GM06990 (cell line): ENCODE measurements around the gene DGKD.

Experiments used
- DNase-seq: peaks from one replicate; pipeline ENCODE4 v3.0.0-alpha.2; 2011; ENCODE audit not compliant: insufficient read length; ENCODE audit errors: extremely low read depth
- H3K27me3 ChIP-seq: replicated peaks from 2 replicates; pipeline ENCODE4 v1.6.0; 2011; ENCODE audit warnings: low read length; ENCODE audit not compliant: control insufficient read depth, insufficient read depth
- H3K36me3 ChIP-seq: 2 replicates; pipeline ENCODE4 v1.5.1; 2011; ENCODE audit warnings: low read length; ENCODE audit not compliant: control insufficient read depth, insufficient read depth
- H3K4me3 ChIP-seq: replicated peaks from 2 replicates; pipeline ENCODE4 v1.5.1; 2011; ENCODE audit warnings: low read depth, mild to moderate bottlenecking, control low read depth, low read length
- TF ChIP-seq, protein P1 (sequence below): IDR thresholded peaks from 2 replicates; pipeline ENCODE4 v1.5.1; 2011; ENCODE audit warnings: low read length, control low read depth, mild to moderate bottlenecking, inconsistent platforms; ENCODE audit not compliant: insufficient read depth, poor library complexity, severe bottlenecking

DGKD gene

DNA sequence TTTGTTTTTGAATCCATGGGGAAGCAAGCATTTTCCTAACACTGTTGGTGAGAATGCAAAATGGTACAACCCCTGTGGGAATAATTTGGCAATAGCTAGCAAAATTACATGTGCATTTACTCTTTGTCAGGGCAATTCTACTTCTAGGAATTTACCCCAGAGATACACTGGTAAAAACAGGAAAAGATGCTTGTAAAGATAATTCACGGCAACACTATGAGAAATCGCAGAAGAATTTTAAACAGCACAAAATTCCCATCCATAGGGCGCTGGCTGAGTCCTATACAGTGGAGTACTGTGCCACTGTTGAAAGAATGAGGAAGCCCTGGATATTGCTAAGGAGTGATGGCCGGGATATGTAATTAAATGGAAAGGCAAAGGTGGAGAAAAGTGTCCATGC is 75.8 kb downstream of the DGKD start:
- no peak for DNase-seq
- TF ChIP-seq, protein P1, sequence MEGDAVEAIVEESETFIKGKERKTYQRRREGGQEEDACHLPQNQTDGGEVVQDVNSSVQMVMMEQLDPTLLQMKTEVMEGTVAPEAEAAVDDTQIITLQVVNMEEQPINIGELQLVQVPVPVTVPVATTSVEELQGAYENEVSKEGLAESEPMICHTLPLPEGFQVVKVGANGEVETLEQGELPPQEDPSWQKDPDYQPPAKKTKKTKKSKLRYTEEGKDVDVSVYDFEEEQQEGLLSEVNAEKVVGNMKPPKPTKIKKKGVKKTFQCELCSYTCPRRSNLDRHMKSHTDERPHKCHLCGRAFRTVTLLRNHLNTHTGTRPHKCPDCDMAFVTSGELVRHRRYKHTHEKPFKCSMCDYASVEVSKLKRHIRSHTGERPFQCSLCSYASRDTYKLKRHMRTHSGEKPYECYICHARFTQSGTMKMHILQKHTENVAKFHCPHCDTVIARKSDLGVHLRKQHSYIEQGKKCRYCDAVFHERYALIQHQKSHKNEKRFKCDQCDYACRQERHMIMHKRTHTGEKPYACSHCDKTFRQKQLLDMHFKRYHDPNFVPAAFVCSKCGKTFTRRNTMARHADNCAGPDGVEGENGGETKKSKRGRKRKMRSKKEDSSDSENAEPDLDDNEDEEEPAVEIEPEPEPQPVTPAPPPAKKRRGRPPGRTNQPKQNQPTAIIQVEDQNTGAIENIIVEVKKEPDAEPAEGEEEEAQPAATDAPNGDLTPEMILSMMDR: no peak
- H3K4me3 ChIP-seq: no peak overlapping the region
- peaks cover 4% of the 10 kb centered on the region for H3K36me3 ChIP-seq
- no peaks in the 10 kb centered on the region for H3K27me3 ChIP-seq

DNA sequence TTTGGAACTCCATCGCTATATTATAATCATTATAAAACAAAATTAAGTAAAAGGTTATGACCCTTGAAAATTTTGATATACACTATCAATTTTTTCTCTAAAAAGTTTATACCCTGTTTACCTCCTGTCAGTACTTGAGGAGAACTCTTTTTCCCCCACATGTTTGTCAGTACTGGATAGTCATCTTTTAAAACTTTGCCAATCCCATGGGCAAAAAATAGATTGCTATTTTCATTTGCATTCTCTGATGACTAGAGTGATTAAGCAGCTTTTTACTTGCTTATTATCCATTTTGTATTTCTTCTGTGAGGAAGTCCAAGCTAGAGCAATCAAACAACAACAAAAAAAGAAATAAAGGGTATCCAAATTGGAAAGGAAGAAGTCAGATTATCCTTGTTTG is 76.4 kb downstream of the DGKD start:
- H3K4me3 ChIP-seq: no peak overlapping the region
- H3K27me3 ChIP-seq: no peaks in the 10 kb centered on the region
- peaks cover 6% of the 10 kb centered on the region for H3K36me3 ChIP-seq
- TF ChIP-seq, protein P1: no peak
- DNase-seq: no peak

DNA sequence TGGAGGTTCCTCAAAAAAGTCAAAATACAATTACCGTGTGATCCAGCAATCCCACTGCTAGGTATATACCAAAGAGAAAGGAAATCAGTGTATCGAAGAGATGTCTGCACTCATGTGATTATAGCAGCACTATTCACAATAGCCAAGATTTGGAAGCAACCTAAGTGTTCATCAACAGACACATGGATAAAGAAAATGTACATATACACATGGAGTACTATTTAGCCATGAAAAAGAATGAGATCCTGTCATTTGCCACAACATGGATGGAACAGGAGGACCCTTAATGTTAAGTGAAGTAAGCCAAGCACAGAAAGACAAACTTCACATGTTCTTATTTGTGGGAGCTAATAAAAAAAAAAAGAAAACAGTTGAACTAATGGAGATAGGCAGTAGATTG is 78.7 kb downstream of the DGKD start:
- no peak for DNase-seq
- H3K4me3 ChIP-seq: no peak overlapping the region
- peaks cover 26% of the 10 kb centered on the region for H3K36me3 ChIP-seq
- H3K27me3 ChIP-seq: no peaks in the 10 kb centered on the region
- TF ChIP-seq, protein P1: no peak

DNA sequence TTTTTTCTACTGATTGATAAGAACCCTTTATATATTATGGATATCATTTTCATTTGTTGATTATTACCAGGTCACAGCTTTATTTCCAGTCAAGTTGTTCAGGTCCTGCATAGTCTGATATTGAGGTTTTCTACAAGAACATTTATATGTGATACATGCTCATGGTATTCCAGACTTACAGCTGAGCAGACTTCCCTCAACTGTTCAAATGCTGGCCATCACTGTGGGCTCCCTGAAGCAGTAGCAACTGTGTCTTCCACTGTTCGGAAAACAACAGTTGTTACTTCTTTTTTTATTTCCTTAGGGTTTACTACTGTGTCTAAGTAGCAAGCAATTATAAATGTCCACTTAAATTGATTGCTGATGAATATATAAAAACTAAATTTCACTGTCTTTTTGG is 79.5 kb downstream of the DGKD start:
- Histone ChIP-seq H3K27me3 (no peaks in the 10 kb centered on the region), H3K36me3 (peaks cover 30% of the 10 kb centered on the region), H3K4me3 (no peak overlapping the region)
- TF ChIP-seq, protein P1: no peak
- no peak for DNase-seq

DNA sequence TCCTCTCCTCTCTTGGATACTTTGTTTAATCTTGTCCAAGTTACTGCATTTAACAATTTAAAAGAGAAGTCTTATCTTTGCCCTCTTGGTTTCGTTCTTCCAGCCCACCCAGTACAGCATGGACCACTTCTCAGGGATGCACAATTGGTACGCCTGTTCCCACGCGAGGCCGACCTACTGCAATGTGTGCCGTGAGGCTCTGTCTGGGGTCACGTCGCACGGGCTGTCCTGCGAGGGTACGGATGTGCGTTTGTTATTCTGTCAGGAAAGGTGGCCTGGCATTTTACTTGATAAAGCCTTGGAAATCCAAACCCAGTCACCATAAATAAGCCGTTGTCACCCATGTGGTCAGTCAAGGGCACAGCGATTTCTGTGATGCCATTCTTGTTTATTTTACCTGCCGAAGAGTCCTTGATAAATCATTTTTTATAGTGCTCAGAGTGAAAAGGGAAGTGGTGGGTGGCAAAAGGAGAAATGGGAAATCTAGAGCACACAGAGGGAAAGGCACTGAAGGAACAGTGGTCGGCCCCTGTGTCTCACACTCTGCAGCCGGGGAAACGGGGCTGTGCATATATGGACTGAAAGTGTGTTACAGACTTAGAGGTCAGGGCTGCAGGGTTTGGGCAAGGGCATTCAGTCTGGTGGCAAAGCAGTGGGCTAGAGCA is 80.5 kb downstream of the DGKD start:
- TF ChIP-seq, protein P1: no peak
- no peak for DNase-seq
- H3K27me3 ChIP-seq: no peaks in the 10 kb centered on the region
- no peak overlapping the region for H3K4me3 ChIP-seq
- H3K36me3 ChIP-seq: peaks cover 34% of the 10 kb centered on the region
